GM21576 (cell line): ENCODE data around the gene CD200.
A peak's percentile ranks its signal among the peaks of the same experiment; 100 is the strongest.

ENCODE experiments used
- ATAC-seq: cut with Tn5 transposase; IDR thresholded peaks from one replicate; pipeline ENCODE4 v1.9.1; 2021; ENCODE audit warnings: mild to moderate bottlenecking, moderate library complexity; ENCODE audit not compliant: unreplicated experiment

Gene CD200

GRCh38 chr3:112331851-112332250, 1.1 kb upstream of the CD200 start:
- no peak for ATAC-seq

GRCh38 chr3:112333381-112334317, 693 bp downstream of the CD200 start:
- ATAC-seq, result peak; percentile 42

- no peak for ATAC-seq
Observed at GRCh38 chr3:112334691-112335433, 1.9 kb downstream of the CD200 start.

GRCh38 chr3:112335434-112335781, 2.5 kb downstream of the CD200 start:
- no peak for ATAC-seq

- ATAC-seq, result no peak
Observed at GRCh38 chr3:112338021-112338726, 5.2 kb downstream of the CD200 start.

GRCh38 chr3:112338727-112339056, 5.7 kb downstream of the CD200 start:
- no peak for ATAC-seq

- no peak for ATAC-seq
Observed at GRCh38 chr3:112339134-112339533, 6.2 kb downstream of the CD200 start.

- no peak for ATAC-seq
Observed at GRCh38 chr3:112339609-112340008, 6.7 kb downstream of the CD200 start.

- ATAC-seq, result no peak
Observed at GRCh38 chr3:112341386-112341785, 8.4 kb downstream of the CD200 start.

GRCh38 chr3:112345681-112346080, 12.7 kb downstream of the CD200 start:
- no peak for ATAC-seq

GRCh38 chr3:112346491-112347122, 13.7 kb downstream of the CD200 start:
- ATAC-seq, result no peak

GRCh38 chr3:112348943-112349342, 16.0 kb downstream of the CD200 start:
- no peak for ATAC-seq

- ATAC-seq, result no peak
Observed at GRCh38 chr3:112349557-112349956, 16.6 kb downstream of the CD200 start.

- no peak for ATAC-seq
Observed at GRCh38 chr3:112350018-112350810, 17.3 kb downstream of the CD200 start.

GRCh38 chr3:112351036-112351435, 18.1 kb downstream of the CD200 start:
- ATAC-seq, result no peak

GRCh38 chr3:112351823-112352222, 18.9 kb downstream of the CD200 start:
- no peak for ATAC-seq

GRCh38 chr3:112352720-112353119, 19.8 kb downstream of the CD200 start:
- no peak for ATAC-seq

- no peak for ATAC-seq
Observed at GRCh38 chr3:112353365-112353764, 20.4 kb downstream of the CD200 start.

GRCh38 chr3:112354642-112355306, 21.8 kb downstream of the CD200 start:
- ATAC-seq, result no peak

- no peak for ATAC-seq
Observed at GRCh38 chr3:112355307-112355687, 22.3 kb downstream of the CD200 start.
